Stimulated activated memory B cell treated with anti-CD40 and anti-IgM and Interleukin-4, amounts not matched to agents 10 μg/mL and 1 μg/mL and 100 μg/mL, for 72 hours (primary cell): Measurements from ENCODE around the gene RNF146.

ENCODE experiments used
- ATAC-seq: fragments of 150-1000 bp; cut with Tn5 transposase; 2 replicates; pipeline ENCODE4 v1.10.0; 2021
- H3K27ac Mint-ChIP-seq: one replicate; pipeline ENCODE4 v1.8.0; 2022; ENCODE audit warnings: mild to moderate bottlenecking, mixed read lengths
- H3K27me3 Mint-ChIP-seq: one replicate; pipeline ENCODE4 v1.8.0; 2022; ENCODE audit warnings: mixed read lengths
- H3K36me3 Mint-ChIP-seq: one replicate; pipeline ENCODE4 v1.8.0; 2022; ENCODE audit warnings: mixed read lengths
- H3K4me1 Mint-ChIP-seq: one replicate; pipeline ENCODE4 v1.8.0; 2022; ENCODE audit warnings: mixed read lengths
- H3K4me3 Mint-ChIP-seq: one replicate; pipeline ENCODE4 v1.8.0; 2022; ENCODE audit warnings: mild to moderate bottlenecking, moderate library complexity, mixed read lengths
- H3K9me3 Mint-ChIP-seq: one replicate; pipeline ENCODE4 v1.8.0; 2022; ENCODE audit warnings: mixed read lengths

Gene RNF146

GRCh38 chr6:127272576-127272975 lies 5.9 kb downstream of the RNF146 start:
- Mint-ChIP-seq H3K4me3 (no peak overlapping the region), H3K9me3 (no peaks in the 10 kb centered on the region), H3K36me3 (peaks cover 5% of the 10 kb centered on the region), H3K27ac (no peak overlapping the region), H3K27me3 (no peaks in the 10 kb centered on the region), H3K4me1 (peaks cover 45% of the 10 kb centered on the region)
- ATAC-seq, result no peak

- Mint-ChIP-seq H3K4me3 (no peak overlapping the region), H3K27me3 (no peaks in the 10 kb centered on the region), H3K4me1 (peaks cover 35% of the 10 kb centered on the region), H3K27ac (no peak overlapping the region), H3K36me3 (peaks cover 5% of the 10 kb centered on the region), H3K9me3 (no peaks in the 10 kb centered on the region)
- ATAC-seq, result no peak
Observed at GRCh38 chr6:127273499-127273898, 6.8 kb downstream of the RNF146 start.

GRCh38 chr6:127276331-127276730 lies 9.7 kb downstream of the RNF146 start:
- peaks cover 31% of the 10 kb centered on the region for H3K4me1 Mint-ChIP-seq
- H3K9me3 Mint-ChIP-seq, result no peaks in the 10 kb centered on the region
- no peaks in the 10 kb centered on the region for H3K27me3 Mint-ChIP-seq
- H3K27ac Mint-ChIP-seq, result no peak overlapping the region
- H3K36me3 Mint-ChIP-seq, result peaks cover 3% of the 10 kb centered on the region
- H3K4me3 Mint-ChIP-seq, result no peak overlapping the region
- ATAC-seq, result no peak

- Mint-ChIP-seq H3K4me1 (peaks cover 24% of the 10 kb centered on the region), H3K36me3 (peaks cover 19% of the 10 kb centered on the region), H3K4me3 (no peak overlapping the region), H3K27me3 (no peaks in the 10 kb centered on the region), H3K9me3 (no peaks in the 10 kb centered on the region), H3K27ac (no peak overlapping the region)
- no peak for ATAC-seq
Observed at GRCh38 chr6:127277878-127278843, 11.5 kb downstream of the RNF146 start.

- Mint-ChIP-seq H3K27me3 (no peaks in the 10 kb centered on the region), H3K27ac (peak overlapping the region; percentile 38), H3K36me3 (peaks cover 33% of the 10 kb centered on the region), H3K9me3 (no peaks in the 10 kb centered on the region), H3K4me1 (peaks cover 10% of the 10 kb centered on the region), H3K4me3 (no peak overlapping the region)
- no peak for ATAC-seq
Observed at GRCh38 chr6:127279815-127280214, 13.2 kb downstream of the RNF146 start.

GRCh38 chr6:127282184-127282583 lies 15.5 kb downstream of the RNF146 start:
- H3K4me3 Mint-ChIP-seq, result no peak overlapping the region
- H3K9me3 Mint-ChIP-seq, result no peaks in the 10 kb centered on the region
- no peak for ATAC-seq
- H3K27me3 Mint-ChIP-seq, result no peaks in the 10 kb centered on the region
- H3K4me1 Mint-ChIP-seq, result peaks cover 9% of the 10 kb centered on the region
- no peak overlapping the region for H3K27ac Mint-ChIP-seq
- H3K36me3 Mint-ChIP-seq, result peaks cover 56% of the 10 kb centered on the region

GRCh38 chr6:127288705-127289104 lies 22.0 kb downstream of the RNF146 start:
- ATAC-seq, result no peak
- Mint-ChIP-seq H3K27ac (peak overlapping the region; percentile 22), H3K4me3 (no peak overlapping the region), H3K27me3 (no peaks in the 10 kb centered on the region), H3K9me3 (no peaks in the 10 kb centered on the region), H3K36me3 (peaks cover 56% of the 10 kb centered on the region), H3K4me1 (peaks cover 27% of the 10 kb centered on the region)

GRCh38 chr6:127289934-127290333 lies 23.3 kb downstream of the RNF146 start:
- no peak overlapping the region for H3K4me3 Mint-ChIP-seq
- H3K9me3 Mint-ChIP-seq, result no peaks in the 10 kb centered on the region
- H3K36me3 Mint-ChIP-seq, result peaks cover 53% of the 10 kb centered on the region
- no peak for ATAC-seq
- H3K4me1 Mint-ChIP-seq, result peaks cover 34% of the 10 kb centered on the region
- H3K27ac Mint-ChIP-seq, result peak overlapping the region; percentile 84
- no peaks in the 10 kb centered on the region for H3K27me3 Mint-ChIP-seq

- H3K36me3 Mint-ChIP-seq, result peaks cover 47% of the 10 kb centered on the region
- H3K9me3 Mint-ChIP-seq, result no peaks in the 10 kb centered on the region
- ATAC-seq, result no peak
Observed at GRCh38 chr6:127290391-127291265, 24.0 kb downstream of the RNF146 start.

GRCh38 chr6:127291495-127291894 lies 24.8 kb downstream of the RNF146 start:
- peaks cover 34% of the 10 kb centered on the region for H3K4me1 Mint-ChIP-seq
- H3K4me3 Mint-ChIP-seq, result peak overlapping the region; percentile 56
- H3K36me3 Mint-ChIP-seq, result peaks cover 38% of the 10 kb centered on the region
- no peaks in the 10 kb centered on the region for H3K9me3 Mint-ChIP-seq
- peak; percentile 84 for ATAC-seq
- H3K27me3 Mint-ChIP-seq, result no peaks in the 10 kb centered on the region
- peak overlapping the region; percentile 84 for H3K27ac Mint-ChIP-seq

More at GRCh38 chr6:127290391-127291265, 24.0 kb downstream of the RNF146 start:
- H3K4me3 Mint-ChIP-seq, result peak overlapping the region; percentile 56
- peaks cover 34% of the 10 kb centered on the region for H3K4me1 Mint-ChIP-seq
- no peaks in the 10 kb centered on the region for H3K27me3 Mint-ChIP-seq
- peak overlapping the region; percentile 84 for H3K27ac Mint-ChIP-seq

GRCh38 chr6:127297502-127298070 lies 30.9 kb downstream of the RNF146 start:
- Mint-ChIP-seq H3K36me3 (peaks cover 16% of the 10 kb centered on the region), H3K27me3 (no peaks in the 10 kb centered on the region), H3K4me3 (no peak overlapping the region), H3K27ac (peak overlapping the region; percentile 40), H3K9me3 (no peaks in the 10 kb centered on the region), H3K4me1 (peaks cover 13% of the 10 kb centered on the region)
- ATAC-seq, result no peak

GRCh38 chr6:127298475-127298874 lies 31.8 kb downstream of the RNF146 start:
- Mint-ChIP-seq H3K9me3 (no peaks in the 10 kb centered on the region), H3K27ac (no peak overlapping the region), H3K36me3 (peaks cover 16% of the 10 kb centered on the region), H3K27me3 (no peaks in the 10 kb centered on the region), H3K4me3 (no peak overlapping the region), H3K4me1 (peaks cover 10% of the 10 kb centered on the region)
- no peak for ATAC-seq

GRCh38 chr6:127299522-127300240 lies 33.0 kb downstream of the RNF146 start:
- no peak overlapping the region for H3K4me3 Mint-ChIP-seq
- H3K9me3 Mint-ChIP-seq, result no peaks in the 10 kb centered on the region
- peaks cover 16% of the 10 kb centered on the region for H3K4me1 Mint-ChIP-seq
- H3K36me3 Mint-ChIP-seq, result peaks cover 14% of the 10 kb centered on the region
- no peak for ATAC-seq
- H3K27ac Mint-ChIP-seq, result no peak overlapping the region
- no peaks in the 10 kb centered on the region for H3K27me3 Mint-ChIP-seq

- ATAC-seq, result no peak
- no peaks in the 10 kb centered on the region for H3K27me3 Mint-ChIP-seq
- H3K36me3 Mint-ChIP-seq, result peaks cover 18% of the 10 kb centered on the region
- H3K4me3 Mint-ChIP-seq, result no peak overlapping the region
- H3K9me3 Mint-ChIP-seq, result no peaks in the 10 kb centered on the region
- peaks cover 20% of the 10 kb centered on the region for H3K4me1 Mint-ChIP-seq
- H3K27ac Mint-ChIP-seq, result no peak overlapping the region
Observed at GRCh38 chr6:127300411-127300810, 33.7 kb downstream of the RNF146 start.
